ENCODE results near the gene OR7D4.
"Not testable (repeated sequence)": the region's sequence is repeated elsewhere in the genome, so short reads cannot be mapped to it uniquely, and the experiment has no call there.

The OR7D4 gene

DNA sequence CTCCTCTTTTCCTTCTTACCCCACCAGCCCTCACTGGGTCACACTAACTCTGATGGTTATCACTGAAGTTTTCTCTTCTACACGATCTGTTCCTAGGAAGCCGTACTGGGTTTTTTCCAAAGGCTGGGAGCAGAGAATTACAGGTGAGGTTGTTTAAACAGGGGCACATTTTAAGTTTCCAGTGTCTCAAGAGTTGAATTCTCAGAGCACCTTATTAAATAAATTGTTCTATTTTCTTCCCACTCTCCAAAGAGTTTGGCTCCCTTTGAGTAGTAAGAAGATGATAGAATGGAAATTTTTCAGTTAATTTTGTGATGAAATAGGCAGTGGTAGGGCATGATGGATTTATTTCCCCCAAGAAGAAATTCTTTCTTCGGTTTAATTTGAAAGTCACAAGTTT, at the start of gene OR7D4:
Gene OR7D4, minus strand, starts transcription at position 101 of the 400 bp plus-strand sequence. CDS start 4,752 bp downstream, outside the sequence.
- no peak for DNase-seq

DNA sequence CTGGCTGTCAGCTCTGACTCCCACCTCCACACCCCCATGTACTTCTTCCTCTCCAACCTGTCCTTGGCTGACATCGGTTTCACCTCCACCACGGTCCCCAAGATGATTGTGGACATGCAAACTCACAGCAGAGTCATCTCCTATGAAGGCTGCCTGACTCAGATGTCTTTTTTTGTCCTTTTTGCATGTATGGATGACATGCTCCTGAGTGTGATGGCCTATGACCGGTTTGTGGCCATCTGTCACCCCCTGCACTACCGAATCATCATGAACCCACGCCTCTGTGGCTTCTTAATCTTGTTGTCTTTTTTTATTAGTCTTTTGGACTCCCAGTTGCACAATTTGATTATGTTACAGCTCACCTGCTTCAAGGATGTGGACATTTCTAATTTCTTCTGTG, 31.8 kb upstream of the OR7D4 start:
- DNase-seq = no peak

DNA sequence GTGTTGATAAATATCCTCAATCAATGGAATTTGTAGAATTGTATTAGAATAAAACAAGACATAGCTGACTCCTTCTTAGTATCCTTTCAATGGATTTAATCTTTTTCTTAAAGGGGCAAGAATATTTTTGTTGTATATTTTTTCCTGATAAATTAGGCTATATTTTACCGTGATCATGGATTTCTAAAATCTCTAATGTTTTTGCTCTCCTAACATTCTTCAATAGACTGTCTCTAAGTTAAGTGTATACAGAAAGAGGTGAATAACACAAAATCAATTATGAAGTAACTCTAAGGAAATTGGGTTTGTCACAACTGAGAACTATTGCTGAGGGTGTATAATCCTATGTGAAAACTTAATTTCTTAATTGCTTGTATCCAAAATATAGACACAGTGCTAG, 31.2 kb upstream of the OR7D4 start, which contains the start of gene OR7E24:
Gene OR7E24, plus strand, starts transcription at position 301 of the 400 bp plus-strand sequence. CDS start 114 bp downstream, outside the sequence.
- no peak for DNase-seq

DNA sequence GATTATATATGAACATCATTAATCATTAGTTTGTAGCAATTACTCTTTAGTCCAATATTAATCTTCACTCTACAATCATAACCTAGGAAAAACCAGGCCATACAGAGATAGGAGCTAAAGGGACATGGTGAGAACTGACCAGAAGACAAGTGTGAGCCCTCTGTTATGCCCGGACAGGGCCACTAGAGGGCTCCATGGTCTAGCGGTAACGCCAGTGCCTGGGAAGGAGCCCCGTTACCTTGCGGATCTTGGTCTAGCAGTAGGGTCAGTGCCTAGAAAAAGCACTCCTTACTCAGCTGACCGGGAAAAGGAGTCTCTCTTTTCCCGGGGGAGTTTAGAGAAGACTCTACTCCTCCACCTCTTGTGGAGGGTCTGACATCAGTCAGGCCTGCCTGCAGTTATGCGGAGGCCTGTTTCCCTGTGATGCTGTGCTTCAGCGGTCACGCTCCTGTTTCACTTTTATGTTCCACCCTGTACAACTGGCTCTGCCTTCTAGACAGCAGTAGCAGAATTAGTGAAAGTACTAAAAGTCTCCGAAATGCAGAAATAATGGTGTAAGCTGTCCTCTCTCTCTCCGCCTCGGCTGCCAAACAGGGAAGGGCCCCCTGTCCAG, 13.8 kb downstream of the OR7D4 start:
- no peak for DNase-seq

DNA sequence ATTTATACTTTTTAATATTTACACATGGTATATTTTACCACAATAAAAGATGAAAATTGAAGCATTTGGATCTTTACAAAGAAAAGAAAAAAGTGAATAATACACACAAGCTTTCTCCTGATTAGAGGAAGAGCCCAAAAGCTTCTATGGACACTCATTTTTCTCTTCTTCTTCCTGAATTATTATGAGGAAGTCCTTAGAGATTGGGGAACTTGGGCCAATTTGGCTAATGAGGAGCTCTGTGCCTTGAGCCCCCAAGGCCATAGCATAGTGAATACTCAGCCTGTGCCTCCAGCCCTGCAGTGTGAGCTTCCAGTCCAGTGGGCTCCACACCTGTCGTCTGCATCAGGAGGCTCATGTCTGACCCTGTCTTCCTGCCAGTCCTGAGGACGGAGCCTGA, 21.3 kb downstream of the OR7D4 start:
- not testable (repeated sequence) for DNase-seq

DNA sequence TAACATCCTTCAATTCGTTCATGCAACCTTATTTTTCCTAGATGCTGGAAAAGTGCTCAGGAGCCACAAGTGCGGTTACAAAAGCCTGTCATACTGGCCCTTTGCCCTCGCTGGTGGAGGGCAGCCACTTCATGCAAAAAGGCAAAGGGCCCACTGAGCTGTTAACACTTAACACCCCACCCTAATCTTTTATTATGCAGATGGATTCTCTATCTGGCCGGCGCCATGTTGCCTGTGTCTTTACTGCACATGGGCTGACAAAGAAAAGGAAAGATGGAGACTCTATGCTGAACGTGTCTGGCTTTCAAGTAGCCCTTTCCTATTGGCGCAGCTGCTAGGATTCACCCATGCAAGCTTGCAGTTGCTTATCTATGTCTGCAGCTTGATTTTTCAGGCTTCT, 29.9 kb downstream of the OR7D4 start:
- no peak for DNase-seq

DNA sequence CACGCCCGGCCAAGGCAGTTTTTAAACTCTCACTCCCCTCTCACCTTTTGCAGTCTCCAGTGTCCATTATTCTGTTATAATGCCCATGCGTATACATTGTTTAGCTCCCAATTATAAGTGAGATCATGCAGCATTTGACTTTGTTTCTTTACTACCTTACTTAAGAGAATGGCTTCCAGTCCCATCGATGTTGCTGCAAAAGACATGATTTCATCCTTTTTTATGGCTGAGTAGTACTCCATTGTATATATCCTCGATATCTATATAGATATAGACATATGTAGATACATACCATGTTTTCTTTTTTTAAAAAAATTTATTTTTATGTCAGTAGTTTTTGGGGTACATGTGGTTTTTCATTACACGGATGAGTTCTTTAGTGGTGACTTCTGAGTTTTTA, 32.2 kb downstream of the OR7D4 start:
- no peak for DNase-seq

DNA sequence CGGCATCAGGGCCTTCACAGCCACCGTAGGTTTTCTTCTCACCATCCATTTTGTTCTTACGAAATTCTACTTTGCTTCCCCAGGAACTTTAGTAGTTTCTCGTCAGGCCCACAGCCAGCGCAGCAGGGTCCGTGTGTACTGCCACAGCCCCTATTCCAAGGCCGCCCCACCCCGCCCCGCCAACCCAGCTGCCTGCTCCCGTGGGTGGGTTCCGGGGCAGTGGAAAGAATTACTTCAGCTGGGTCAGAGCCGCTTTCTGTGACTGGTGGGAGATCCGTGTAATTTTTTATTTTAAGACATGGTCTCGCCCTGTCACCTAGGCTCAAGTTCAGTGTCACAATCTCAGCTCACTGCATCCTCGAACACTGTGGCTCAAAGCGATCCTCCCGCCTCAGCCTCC, 36.4 kb downstream of the OR7D4 start:
- DNase-seq = no peak

DNA sequence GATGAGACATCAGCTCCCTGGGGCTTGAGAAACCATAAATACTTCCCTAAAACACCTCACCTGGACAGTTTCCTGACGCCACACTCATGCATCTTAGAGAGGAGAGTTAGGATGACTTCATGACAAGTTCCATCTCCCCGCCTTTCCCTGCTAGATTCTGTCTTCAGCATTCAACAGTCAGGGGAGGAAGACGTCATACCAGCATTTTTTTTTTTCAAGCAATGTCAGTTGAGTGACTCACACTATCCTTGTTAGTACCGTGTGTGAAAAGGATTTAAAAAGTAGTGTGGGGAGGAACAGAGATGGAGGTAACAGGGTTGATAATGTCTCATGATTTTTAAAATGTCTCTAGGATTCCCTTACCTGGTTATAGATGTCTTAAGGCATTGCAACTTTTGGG, 40.5 kb downstream of the OR7D4 start, which contains the start of gene OR7D2:
Gene OR7D2, plus strand, starts transcription at position 79 of the 400 bp plus-strand sequence. CDS start 6,803 bp downstream, outside the sequence.
- DNase-seq = no peak

DNA sequence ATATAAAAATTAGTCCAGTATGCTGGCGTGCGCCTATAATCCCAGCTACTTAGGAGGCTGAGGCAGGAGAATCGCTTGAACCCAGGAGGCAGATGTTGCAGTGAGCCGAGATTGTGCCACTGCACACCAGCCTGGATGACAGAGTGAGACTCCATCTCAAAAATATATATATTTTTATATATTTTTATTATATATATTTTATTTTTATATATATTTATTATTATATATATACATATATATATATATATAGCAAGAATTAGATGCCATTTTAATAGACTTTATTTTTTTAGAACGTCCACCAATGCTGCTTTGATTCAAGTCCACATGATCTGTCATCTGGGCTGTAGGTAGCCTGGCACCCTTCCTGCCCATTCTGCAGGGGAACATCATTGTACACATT, 44.1 kb downstream of the OR7D4 start:
- DNase-seq = no peak

DNA sequence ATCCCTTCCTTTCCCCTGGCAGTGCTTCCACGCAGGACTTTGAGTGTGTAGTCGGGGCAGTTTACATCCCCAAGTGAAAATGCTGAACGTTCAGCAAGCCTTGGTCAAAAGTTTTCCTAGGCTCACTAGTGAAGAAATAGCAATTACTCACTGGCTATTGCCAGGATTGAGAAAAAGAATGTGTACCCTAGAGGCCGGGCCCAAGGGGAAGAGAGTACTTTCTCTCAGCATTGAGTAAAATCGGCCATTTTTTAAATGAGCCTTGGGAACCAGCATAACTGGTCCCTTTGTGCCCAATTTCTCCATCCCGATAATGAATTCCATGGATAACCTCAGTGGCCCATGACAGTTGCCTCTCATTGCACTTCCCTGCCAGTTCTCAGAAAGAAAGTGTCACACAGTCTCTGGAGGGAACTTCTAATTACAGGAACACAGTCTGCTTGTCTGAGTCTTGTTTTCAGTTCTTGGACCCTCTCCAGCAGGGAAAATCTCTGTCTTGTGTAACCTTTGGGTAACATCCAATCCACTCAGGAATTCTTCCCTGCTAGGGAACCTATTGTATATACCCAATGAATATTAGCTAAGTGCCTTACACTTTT, 47.9 kb downstream of the OR7D4 start:
- no peak for DNase-seq

DNA sequence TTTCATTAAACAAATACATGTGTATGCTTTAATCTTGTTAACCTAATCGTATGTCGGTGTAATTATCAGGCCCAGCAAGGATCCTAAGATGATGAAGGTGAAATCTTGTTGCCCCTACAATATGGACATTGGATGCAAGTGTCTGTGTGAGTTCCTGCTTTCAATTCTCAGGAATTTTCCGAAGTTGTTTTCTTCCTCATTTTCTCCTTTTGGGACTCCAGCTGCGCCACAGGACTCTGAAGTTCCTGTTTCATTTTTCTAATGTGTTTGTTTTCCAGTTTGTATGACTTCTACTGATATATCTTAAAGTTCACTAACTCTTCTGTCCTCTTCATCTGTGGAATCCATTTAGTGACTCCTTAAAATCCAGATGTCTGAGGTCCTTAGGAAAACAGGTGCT, 52.5 kb downstream of the OR7D4 start:
- no peak for DNase-seq

DNA sequence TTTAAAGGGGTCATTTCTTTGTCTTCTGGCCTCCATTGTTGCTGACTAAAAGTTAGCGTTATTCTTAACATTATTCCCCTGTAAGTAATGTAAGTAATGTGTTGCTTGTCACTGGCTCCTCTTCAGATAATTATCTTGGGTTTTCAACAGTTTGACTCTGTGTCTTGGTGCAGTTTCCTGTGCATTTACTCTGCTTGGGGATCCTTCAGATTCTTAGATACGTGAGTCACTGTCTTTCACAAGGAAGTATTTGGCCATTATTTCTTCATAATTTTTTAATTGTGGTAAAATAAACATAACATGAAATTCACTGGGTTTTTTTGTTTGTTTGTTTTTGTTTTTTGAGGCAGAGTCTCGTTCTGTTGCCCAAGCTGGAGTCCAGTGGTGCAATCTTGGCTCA, 54.1 kb downstream of the OR7D4 start:
- DNase-seq = no peak

DNA sequence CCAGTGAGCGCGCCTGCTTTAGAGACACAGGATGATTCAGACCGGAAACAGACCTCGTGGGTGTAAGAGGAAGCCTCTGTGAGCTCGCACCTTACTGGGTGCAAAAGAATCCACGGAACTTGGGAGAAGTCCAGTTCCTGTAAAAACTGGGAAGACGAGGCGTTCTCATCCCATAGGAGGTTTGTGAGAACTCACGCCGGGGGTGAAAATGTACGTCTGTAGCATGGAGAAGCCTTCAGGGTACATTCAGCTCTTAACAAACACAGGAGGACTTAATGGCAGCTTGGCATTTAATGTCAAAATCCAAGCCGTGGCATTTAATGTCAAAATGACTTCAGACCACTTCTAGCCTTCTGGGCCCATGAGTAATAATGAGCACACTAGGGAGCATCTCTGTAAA, 58.0 kb downstream of the OR7D4 start:
- no peak for DNase-seq

Data from NCI-H187 treated with DMSO at 0.1 percent for 48 hours (cell line).